Effector memory CD8-positive, alpha-beta T cell (primary cell): ENCODE data around the gene SKAP1.

Experiments used
- ATAC-seq: fragments of 150-1000 bp; cut with Tn5 transposase; replicated peaks from 2 replicates; pipeline ENCODE4 v1.10.0; 2021; ENCODE audit warnings: mild to moderate bottlenecking, moderate library complexity
- DNase-seq, 3 experiments: peaks; one replicate each; pipeline ENCODE4 v3.0.0; 2021
- H3K27ac Mint-ChIP-seq, 2 donors: one replicate each; pipeline ENCODE4 v1.8.0; 2022; ENCODE audit warnings: mild to moderate bottlenecking in 2 of 2, mixed read lengths in 2 of 2, moderate library complexity in 2 of 2
- H3K27me3 Mint-ChIP-seq, 2 donors: one replicate each; pipeline ENCODE4 v1.8.0; 2022; ENCODE audit warnings: mixed read lengths in 2 of 2
- H3K36me3 Mint-ChIP-seq: one replicate; pipeline ENCODE4 v1.8.0; 2022; ENCODE audit warnings: mild to moderate bottlenecking, moderate library complexity, mixed read lengths; ENCODE audit not compliant: insufficient read depth
- H3K4me1 Mint-ChIP-seq, 2 donors: one replicate each; pipeline ENCODE4 v1.8.0; 2022; ENCODE audit warnings: low read depth in 2 of 2, mixed read lengths in 2 of 2
- H3K4me3 Mint-ChIP-seq, 2 donors: one replicate each; pipeline ENCODE4 v1.8.0; 2022; ENCODE audit warnings: mild to moderate bottlenecking in 2 of 2, mixed read lengths in 2 of 2, moderate library complexity in 2 of 2
- H3K9me3 Mint-ChIP-seq, 2 donors: one replicate each; pipeline ENCODE4 v1.8.0; 2022; ENCODE audit warnings: mixed read lengths in 2 of 2

SKAP1 gene

DNA sequence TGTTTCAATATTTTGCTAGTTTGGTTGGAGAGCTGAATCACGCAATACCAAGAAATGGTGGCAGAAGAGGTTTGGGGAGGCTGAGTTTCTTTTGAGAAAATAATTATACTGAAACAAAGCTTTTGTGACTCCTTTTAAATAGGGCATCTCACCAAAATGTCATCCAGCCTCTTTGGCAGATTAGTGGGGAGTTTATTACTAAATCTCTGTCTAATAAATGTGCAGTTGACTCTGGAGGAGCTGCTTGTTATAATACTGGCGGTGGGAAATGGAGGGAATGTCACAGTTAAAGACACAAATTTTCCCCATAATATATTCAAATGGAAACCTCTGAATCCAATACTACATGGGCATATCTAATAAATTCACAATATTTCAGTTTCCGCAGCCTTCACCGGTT is 277.7 kb downstream of the SKAP1 start:
- no peaks in the 10 kb centered on the region for H3K9me3 Mint-ChIP-seq
- no peak overlapping the region for H3K4me3 Mint-ChIP-seq
- DNase-seq (no peak), ATAC-seq (no peak)
- no peaks in the 10 kb centered on the region for H3K4me1 Mint-ChIP-seq
- H3K27ac Mint-ChIP-seq = no peak overlapping the region
- no peaks in the 10 kb centered on the region for H3K27me3 Mint-ChIP-seq
- H3K36me3 Mint-ChIP-seq = peaks cover 70% of the 10 kb centered on the region

DNA sequence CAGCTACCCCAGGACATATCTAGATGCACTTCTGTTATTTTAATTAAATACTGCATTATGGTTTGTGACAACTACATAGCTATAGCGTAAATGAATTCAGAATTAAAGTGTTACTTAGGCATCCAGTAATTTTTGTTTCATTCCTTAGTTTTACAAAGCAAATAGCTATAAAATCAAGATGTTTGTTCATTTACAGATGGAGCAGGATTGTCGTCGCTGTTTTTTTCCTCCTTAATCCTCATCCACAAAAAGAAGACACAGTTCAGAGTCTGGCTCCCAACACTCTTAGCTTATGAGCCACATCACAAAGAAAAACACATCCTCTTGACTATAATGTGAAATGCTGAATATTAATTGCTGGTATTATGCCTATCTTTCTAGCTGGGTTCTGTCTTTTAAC is 278.8 kb downstream of the SKAP1 start:
- no peak for DNase-seq
- Mint-ChIP-seq H3K4me1 (no peaks in the 10 kb centered on the region), H3K4me3 (no peak overlapping the region), H3K27ac (no peak overlapping the region), H3K9me3 (no peaks in the 10 kb centered on the region), H3K27me3 (no peaks in the 10 kb centered on the region), H3K36me3 (peaks cover 66% of the 10 kb centered on the region)
- ATAC-seq = no peak

DNA sequence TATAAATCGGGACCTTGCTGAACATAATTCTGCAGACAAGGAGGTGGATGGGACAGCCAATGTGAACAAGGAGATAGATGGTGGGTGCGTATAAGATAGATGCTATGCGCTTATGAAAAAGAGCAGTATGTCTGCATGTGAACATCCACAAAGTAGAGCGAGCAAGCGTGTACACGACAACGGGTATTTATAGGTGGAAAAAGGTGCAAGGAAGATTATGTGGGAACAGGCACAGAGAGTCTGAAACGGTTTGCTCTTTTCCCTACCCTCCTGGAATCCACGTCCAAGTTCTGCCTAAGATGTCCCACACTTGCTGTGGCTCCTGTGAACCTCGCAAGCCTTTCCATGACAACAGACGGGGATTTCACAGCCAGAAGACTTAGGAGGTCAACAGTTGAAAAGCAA is 279.4 kb downstream of the SKAP1 start:
- H3K4me1 Mint-ChIP-seq = no peaks in the 10 kb centered on the region
- peaks cover 64% of the 10 kb centered on the region for H3K36me3 Mint-ChIP-seq

DNA sequence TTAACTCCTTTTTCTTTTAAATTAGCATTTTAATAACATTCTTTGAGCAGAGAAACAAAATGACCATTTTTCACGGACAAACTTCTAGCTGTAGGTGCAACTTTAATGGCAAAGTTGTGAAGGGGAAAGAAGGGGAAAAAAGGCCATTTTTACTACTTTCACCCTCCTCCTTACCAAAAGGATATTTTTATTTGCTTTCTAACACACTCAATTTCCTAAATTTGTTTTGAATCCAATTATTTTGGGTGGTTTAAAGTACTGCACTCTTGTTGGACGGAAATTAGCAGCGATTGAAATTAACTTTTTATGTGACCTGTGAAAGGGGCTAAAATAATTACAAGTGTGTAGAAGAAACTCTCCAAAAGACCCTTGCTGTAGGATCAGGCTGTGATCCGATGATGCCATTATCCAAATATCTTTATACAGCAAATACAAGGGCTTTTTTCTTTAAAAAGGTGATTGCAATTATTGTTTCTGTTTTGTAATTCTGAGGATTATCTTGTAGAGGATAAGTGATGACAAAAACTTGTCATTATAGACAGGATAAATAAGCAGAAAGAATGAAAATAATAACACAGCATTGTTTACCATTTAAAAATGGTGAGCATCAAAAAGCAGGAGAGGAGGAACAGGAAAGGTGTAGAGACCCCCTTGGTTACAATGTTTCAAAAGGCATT is 280.1 kb downstream of the SKAP1 start:
- no peak overlapping the region for H3K4me3 Mint-ChIP-seq
- H3K27me3 Mint-ChIP-seq = no peaks in the 10 kb centered on the region
- H3K27ac Mint-ChIP-seq = no peak overlapping the region
- ATAC-seq (no peak), DNase-seq (no peak)
- H3K9me3 Mint-ChIP-seq = no peaks in the 10 kb centered on the region
- peaks cover 62% of the 10 kb centered on the region for H3K36me3 Mint-ChIP-seq
- peaks cover 0 to 4% of the 10 kb centered on the region in 2 donors for H3K4me1 Mint-ChIP-seq

More for the DNA sequence above, 279.4 kb downstream of the SKAP1 start:
- Mint-ChIP-seq H3K27ac (no peak overlapping the region), H3K27me3 (no peaks in the 10 kb centered on the region), H3K9me3 (no peaks in the 10 kb centered on the region), H3K4me3 (no peak overlapping the region)
- DNase-seq = no peak
- no peak for ATAC-seq

DNA sequence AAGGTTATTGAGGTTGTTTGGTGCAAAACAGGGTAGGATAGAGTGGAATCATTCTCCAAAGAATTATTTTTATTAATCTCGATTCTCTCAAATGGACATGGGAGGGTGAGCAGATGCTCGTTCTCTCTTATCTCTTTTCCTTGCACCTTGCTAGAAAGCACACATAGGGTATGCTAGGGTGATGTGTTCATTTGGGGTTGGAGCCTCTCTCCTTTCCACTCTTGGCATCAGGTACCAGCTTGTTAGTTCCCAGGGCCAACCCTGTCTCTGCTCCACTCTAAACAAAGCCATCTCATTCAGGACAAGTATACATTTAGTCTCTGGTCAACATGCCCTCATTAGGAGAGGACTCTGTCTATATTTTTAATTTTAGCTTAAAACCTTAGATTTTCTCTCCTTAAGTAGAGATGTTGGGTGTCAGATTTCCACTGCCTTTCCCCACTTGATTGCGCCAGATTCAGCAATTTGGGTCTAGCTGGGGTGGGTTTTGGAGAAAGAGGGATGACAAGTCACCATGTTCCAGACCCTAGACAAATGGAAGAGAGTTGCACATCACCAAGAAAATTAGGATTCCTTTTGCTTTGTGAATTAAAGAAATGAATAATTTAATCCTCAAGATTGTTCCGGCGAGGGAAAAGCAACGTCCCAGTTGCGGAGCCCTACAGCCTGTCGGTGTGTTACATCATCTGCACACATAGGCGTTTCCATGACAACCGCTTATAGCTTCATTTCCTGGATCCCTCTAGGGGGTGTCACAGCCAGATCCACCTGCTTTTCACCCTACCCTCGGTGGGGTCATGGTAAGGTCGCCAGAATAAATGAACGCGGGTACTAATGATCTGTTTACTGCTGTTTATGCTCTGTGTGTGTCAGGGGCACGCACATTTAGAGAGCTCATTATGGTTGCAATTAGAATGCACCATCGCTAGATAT is 280.9 kb downstream of the SKAP1 start:
- peaks cover 0 to 5% of the 10 kb centered on the region in 2 donors for H3K4me1 Mint-ChIP-seq
- ATAC-seq (no peak), DNase-seq (no peak)
- no peak overlapping the region for H3K27ac Mint-ChIP-seq
- H3K4me3 Mint-ChIP-seq = no peak overlapping the region
- H3K27me3 Mint-ChIP-seq = no peaks in the 10 kb centered on the region
- peaks cover 60% of the 10 kb centered on the region for H3K36me3 Mint-ChIP-seq
- no peaks in the 10 kb centered on the region for H3K9me3 Mint-ChIP-seq

DNA sequence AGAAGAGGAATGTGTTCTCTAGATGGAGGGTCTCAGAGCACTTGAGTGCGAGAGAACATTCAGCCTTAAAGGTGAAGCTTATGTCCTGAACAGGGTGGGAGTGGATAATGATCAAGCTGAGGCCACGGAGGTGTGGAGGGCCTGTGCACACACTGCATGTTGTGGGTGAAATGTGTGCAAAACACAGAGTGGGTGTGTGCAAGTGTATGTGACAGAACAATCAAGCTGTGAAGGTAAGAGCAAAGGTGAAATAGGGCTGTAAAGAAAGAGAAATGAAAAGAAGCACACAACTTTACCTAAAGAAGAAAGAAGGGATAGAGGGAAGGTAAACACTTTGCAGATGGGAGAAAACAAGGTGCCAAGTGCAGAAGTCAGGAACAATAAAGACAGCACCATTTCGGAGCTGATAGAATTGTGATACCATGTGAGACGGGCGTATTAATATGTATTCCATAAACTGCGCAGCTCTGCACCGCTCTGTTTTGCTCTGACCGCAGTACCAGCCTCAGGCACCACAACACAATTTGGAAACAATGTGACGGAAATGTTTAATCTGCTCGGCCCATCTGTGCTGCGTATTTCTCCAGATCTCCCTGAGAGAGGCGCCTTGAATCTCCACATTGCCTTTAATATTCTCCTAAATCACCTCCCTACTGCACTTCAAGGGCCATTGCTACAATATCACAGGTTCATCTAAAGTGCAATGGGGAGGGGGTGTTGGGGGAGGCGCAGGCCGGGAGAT is 281.8 kb downstream of the SKAP1 start:
- ATAC-seq (no peak), DNase-seq (no peak)
- H3K27me3 Mint-ChIP-seq = no peaks in the 10 kb centered on the region
- peaks cover 0 to 5% of the 10 kb centered on the region in 2 donors for H3K4me1 Mint-ChIP-seq
- no peaks in the 10 kb centered on the region for H3K9me3 Mint-ChIP-seq
- peaks cover 59% of the 10 kb centered on the region for H3K36me3 Mint-ChIP-seq
- peak overlapping the region; percentile 21 to 32 for H3K27ac Mint-ChIP-seq
- no peak overlapping the region for H3K4me3 Mint-ChIP-seq

DNA sequence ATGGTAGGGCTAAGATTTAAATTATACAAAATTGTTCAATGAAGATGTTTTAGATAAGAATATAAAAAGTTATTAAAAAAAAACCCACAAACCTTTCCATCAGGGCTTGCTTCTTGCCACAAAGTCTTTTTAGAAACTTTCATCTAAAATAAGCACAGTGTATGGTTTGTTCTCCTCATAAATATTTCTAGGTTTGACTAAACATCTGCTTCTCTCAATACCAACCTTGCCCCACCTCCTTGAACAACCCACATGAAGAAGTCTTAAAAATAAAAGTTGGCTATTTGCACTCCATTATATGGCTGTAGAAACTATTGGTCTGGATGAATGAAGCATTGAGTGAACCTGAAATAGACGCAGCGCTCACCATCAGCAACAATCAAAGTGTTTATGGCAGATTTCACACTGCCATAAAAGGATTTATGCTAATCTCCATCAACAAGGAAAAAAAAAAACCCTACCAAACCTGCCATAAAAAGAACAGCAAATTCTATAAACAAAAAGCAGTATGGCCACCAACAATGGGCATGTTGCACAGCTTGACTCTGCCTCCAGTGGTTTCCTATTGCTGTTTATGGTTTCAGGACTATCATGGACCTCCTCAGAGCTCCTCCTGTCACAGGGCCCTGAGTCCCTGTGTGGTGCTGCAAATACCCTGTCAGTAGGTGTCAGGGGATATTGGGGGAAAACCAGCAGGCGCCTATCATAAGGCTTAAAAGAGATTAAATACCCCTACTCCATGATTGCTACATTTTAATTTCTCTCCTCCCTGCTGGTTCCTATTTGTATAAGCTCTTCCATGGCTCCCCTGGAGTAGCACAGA is 284.8 kb downstream of the SKAP1 start:
- DNase-seq (no peak), ATAC-seq (no peak)
- Mint-ChIP-seq H3K27me3 (no peaks in the 10 kb centered on the region), H3K4me1 (peaks cover 0 to 5% of the 10 kb centered on the region in 2 donors), H3K9me3 (no peaks in the 10 kb centered on the region), H3K4me3 (no peak overlapping the region), H3K36me3 (peaks cover 49% of the 10 kb centered on the region), H3K27ac (peak overlapping the region in 1 of 2 donors; percentile 79)

DNA sequence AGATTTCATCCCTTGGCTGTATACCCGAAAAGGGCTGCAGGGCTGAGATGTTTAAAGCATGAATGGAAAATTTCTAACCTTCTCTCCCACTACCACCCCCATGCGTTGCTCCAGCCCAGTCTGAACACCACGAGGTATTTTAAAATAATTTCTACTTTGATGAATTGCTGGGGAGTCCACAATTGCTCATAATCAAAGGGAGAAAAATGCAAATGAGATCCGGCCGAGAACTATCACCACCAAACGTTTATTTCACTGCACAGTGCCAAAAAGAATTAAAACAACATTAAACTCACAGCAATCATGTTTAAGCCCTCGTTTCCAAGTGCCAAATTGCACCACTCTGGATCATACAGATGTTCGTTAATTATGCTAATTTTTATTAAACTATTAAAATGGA is 285.8 kb downstream of the SKAP1 start:
- DNase-seq = no peak
- no peaks in the 10 kb centered on the region for H3K9me3 Mint-ChIP-seq
- H3K27me3 Mint-ChIP-seq = no peaks in the 10 kb centered on the region
- H3K4me1 Mint-ChIP-seq = peaks cover 0 to 5% of the 10 kb centered on the region in 2 donors
- H3K36me3 Mint-ChIP-seq = peaks cover 52% of the 10 kb centered on the region
- no peak for ATAC-seq
- no peak overlapping the region for H3K4me3 Mint-ChIP-seq
- peak overlapping the region; percentile 46 to 79 for H3K27ac Mint-ChIP-seq

DNA sequence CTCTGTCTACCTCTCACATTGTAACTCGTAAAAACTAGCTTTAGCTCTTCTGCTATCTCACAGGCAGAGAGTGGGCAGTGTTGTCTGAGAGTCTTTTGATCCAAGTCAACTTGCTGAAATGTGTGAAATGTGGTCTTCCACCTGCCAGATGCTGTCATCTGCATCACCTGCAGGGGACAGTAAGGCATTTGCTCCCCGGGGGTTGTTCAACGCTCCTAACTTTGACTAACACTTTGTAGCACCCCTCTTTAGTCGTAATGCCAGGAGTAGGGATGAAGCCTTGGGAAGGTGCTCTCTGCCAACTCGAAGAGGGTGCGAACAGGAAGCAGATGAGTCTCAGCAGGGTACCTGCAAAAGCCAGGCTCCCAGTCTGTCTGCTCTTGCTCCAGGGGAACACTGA is 286.4 kb downstream of the SKAP1 start:
- Mint-ChIP-seq H3K27me3 (no peaks in the 10 kb centered on the region), H3K27ac (peak overlapping the region; percentile 46 to 79), H3K9me3 (no peaks in the 10 kb centered on the region), H3K36me3 (peaks cover 53% of the 10 kb centered on the region), H3K4me1 (peaks cover 0 to 5% of the 10 kb centered on the region in 2 donors), H3K4me3 (no peak overlapping the region)
- DNase-seq = no peak
- ATAC-seq = peak; percentile 47

DNA sequence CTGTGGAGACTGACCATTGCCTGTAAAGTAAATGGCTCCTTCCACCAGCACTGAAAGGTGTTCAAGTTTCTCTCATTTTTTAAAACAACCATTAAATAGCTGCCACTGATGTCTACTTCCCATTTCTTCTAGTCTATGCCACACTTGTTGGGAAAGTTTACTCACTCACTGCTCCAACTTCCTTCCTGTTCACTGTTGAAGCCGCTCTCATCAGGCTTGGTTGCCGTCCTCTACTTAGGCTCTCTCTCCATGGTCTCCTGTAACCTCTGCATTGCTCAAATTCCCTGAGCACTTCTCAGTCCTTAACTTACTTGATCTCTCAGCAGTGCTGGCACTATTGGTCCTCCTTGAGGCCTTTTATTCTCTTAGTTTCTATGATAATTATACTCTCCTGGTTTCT is 290.1 kb downstream of the SKAP1 start:
- H3K36me3 Mint-ChIP-seq = peaks cover 67% of the 10 kb centered on the region

DNA sequence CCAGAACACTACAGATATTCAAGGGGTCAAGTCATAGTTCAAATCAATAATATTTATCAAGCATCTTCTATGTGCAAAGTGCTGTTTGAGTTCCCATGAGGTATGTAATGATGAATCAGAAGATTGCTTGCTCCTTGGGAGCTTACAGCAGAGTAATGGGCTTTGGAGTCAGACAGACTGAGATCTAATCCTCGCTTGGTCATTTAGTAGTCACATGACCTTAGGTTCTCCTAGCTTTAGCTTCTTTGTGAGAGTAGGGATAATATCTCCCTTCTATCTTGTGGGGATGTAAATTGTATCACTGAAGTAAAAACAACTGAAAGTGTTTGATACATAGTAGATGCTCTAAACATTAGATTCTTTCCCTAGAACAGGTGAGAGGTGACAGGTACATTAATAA is 292.4 kb downstream of the SKAP1 start:
- DNase-seq (no peak), ATAC-seq (no peak)
- peaks cover 68% of the 10 kb centered on the region for H3K36me3 Mint-ChIP-seq
- H3K9me3 Mint-ChIP-seq = no peaks in the 10 kb centered on the region
- H3K27me3 Mint-ChIP-seq = no peaks in the 10 kb centered on the region
- no peaks in the 10 kb centered on the region for H3K4me1 Mint-ChIP-seq
- peak overlapping the region; percentile 49 to 64 for H3K27ac Mint-ChIP-seq
- no peak overlapping the region for H3K4me3 Mint-ChIP-seq

More for the DNA sequence above, 290.1 kb downstream of the SKAP1 start:
- no peaks in the 10 kb centered on the region for H3K9me3 Mint-ChIP-seq
- peaks cover 0 to under 1% of the 10 kb centered on the region in 2 donors for H3K4me1 Mint-ChIP-seq
- ATAC-seq (no peak), DNase-seq (no peak)
- no peaks in the 10 kb centered on the region for H3K27me3 Mint-ChIP-seq
- no peak overlapping the region for H3K4me3 Mint-ChIP-seq
- H3K27ac Mint-ChIP-seq = peak overlapping the region in 1 of 2 donors; percentile 62

DNA sequence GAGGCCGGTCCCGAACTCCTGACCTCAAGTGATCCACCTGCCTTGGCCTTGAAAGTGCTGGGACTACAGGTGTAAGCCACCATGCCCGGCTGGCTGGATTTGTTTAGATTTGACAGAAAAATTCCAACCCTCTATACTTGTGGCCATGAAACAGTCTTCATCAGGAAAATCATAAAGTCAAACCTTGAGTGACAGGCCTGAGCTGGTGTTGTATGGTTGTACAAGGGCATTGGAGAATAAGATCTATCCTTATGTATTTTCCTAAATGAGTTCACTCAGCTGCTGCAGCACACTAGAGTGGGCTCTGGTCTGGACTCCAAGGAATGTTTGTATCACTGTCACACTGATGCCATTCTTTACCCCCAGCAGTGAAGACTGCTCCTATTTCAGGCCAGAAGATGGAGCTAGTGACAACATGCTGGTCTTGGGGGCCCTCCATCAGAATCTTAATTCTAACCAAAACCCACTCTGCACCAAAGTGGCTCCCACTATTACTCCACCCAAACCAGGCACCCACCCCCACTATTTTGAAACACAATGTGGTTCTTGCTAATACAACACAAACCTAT is 295.0 kb downstream of the SKAP1 start:
- no peaks in the 10 kb centered on the region for H3K27me3 Mint-ChIP-seq
- peak overlapping the region; percentile 49 to 61 for H3K27ac Mint-ChIP-seq
- H3K4me3 Mint-ChIP-seq = no peak overlapping the region
- no peaks in the 10 kb centered on the region for H3K9me3 Mint-ChIP-seq
- no peak for DNase-seq
- ATAC-seq = no peak
- peaks cover 0 to 3% of the 10 kb centered on the region in 2 donors for H3K4me1 Mint-ChIP-seq
- peaks cover 74% of the 10 kb centered on the region for H3K36me3 Mint-ChIP-seq
